ENCODE measurements around the gene NR6A1. TPM values are rescaled to one million over a fixed set of nuclear protein-coding genes. Genes with fewer than 3 reads are reported as not detected.
A peak's percentile ranks its signal among the peaks of the same experiment; 100 is the strongest.

Gene NR6A1
- total and polyA plus RNA-seq, 10 donors: 0.14 to 3.7 (median 1.9) TPM

- 56 to 80% (median 69%) methylated on average over 10 to 19 of the region's 19 CpGs for WGBS, 5 donors
- H3K27me3 ChIP-seq (replicated peaks in 1 of 7): peaks cover 0 to 23% (median 0%) of the 10 kb centered on the region in 7 donors
- TF ChIP-seq POLR2AphosphoS5 (IDR thresholded peaks at IDR 0.05): peak in 2 of 3 donors; percentile 58 to 69
- TF ChIP-seq POLR2A (IDR thresholded peaks at IDR 0.05): no peak
- TF ChIP-seq, protein P1, sequence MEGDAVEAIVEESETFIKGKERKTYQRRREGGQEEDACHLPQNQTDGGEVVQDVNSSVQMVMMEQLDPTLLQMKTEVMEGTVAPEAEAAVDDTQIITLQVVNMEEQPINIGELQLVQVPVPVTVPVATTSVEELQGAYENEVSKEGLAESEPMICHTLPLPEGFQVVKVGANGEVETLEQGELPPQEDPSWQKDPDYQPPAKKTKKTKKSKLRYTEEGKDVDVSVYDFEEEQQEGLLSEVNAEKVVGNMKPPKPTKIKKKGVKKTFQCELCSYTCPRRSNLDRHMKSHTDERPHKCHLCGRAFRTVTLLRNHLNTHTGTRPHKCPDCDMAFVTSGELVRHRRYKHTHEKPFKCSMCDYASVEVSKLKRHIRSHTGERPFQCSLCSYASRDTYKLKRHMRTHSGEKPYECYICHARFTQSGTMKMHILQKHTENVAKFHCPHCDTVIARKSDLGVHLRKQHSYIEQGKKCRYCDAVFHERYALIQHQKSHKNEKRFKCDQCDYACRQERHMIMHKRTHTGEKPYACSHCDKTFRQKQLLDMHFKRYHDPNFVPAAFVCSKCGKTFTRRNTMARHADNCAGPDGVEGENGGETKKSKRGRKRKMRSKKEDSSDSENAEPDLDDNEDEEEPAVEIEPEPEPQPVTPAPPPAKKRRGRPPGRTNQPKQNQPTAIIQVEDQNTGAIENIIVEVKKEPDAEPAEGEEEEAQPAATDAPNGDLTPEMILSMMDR (IDR thresholded peaks at IDR 0.05 in 8 of 11, conservative IDR thresholded peaks at IDR 0.05 in 3 of 11): no peak
- peaks cover 2 to 92% (median 50%) of the 10 kb centered on the region in 6 donors for H3K4me1 ChIP-seq
- H3K4me3 ChIP-seq: no peak overlapping the region
- intact Hi-C loops (cut with DNase I; ENCODE audit: low total_unique reads): loop anchor here (10.0 kb wide), 1 partner anchor 68 kb away; no protein-coding TSS in a partner anchor
- H3K9me3 ChIP-seq: no peaks in the 10 kb centered on the region
- DNase-seq: no peak
- H3K27ac ChIP-seq: peak overlapping the region in 5 of 8 donors; percentile 40 to 89 (median 71)
- peaks cover 0 to 21% (median 0%) of the 10 kb centered on the region in 6 donors for H3K36me3 ChIP-seq
Observed at GRCh38 chr9:124492818-124493217, 278.3 kb downstream of the NR6A1 start.

DNA sequence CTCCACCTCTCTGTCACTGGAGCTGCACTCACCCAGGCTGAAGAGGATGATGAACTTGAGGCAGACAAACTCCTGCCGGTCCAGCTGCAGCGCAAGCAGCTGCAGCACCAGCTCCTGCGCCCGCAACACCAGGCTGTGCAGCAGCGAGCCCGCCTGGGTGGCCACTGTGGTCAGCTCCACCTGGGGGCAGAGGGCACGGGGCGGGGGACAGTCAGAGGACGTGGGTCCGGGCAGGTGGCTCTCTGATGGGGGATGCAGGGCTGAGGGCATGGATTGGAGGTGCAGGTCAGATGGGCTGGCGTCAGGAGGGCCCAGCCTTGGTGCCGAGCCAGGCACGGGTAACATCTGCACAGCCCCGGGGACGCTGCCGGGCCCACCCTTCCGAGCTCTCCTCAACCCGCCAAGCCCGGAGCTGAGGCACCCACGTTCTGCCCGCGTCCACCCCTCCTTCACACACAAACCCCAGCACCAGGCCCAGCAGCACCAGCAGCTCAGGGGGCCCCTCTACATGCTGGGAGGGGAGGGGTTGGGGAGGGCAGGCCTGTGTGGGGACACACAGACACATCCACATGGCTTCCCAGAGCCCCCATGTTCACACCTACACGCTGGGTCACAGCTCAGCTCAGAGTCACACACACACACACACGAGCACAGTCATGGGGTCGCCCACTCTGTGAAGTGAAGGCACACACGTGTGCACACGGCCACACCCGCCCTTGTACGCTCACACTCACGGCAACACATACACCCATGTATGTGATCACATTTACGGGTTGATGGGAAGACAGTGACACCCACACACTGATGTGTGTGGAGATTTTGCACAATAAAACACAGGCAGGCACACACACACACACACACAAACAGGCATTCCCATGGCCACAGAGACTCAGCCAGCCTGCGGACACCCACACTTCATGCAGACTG is 279.8 kb downstream of the NR6A1 start:
- Histone ChIP-seq H3K36me3 (peaks cover 0 to 21% (median 0%) of the 10 kb centered on the region in 6 donors), H3K4me1 (peaks cover 6 to 92% (median 49%) of the 10 kb centered on the region in 6 donors), H3K27me3 (replicated peaks in 1 of 7) (peaks cover 0 to 38% (median 7%) of the 10 kb centered on the region in 7 donors), H3K9me3 (no peaks in the 10 kb centered on the region), H3K4me3 (no peak overlapping the region), H3K27ac (peak overlapping the region in 3 of 8 donors; percentile 71 to 89 (median 85))
- TF ChIP-seq POLR2A (IDR thresholded peaks at IDR 0.05): no peak
- TF ChIP-seq POLR2AphosphoS5 (IDR thresholded peaks at IDR 0.05): peak; percentile 7 to 58 (median 53)
- intact Hi-C loops (cut with DNase I; ENCODE audit: low total_unique reads): loop anchor here (10.0 kb wide), 1 partner anchor 67 kb away; no protein-coding TSS in a partner anchor
- WGBS, 5 donors: 75 to 88% (median 82%) methylated on average over 4 to 32 of the region's 32 CpGs
- no peak for DNase-seq

GRCh38 chr9:124490004-124490403 is 281.1 kb downstream of the NR6A1 start:
- H3K4me1 ChIP-seq: peaks cover 5 to 87% (median 45%) of the 10 kb centered on the region in 6 donors
- intact Hi-C loops (cut with DNase I; ENCODE audit: low total_unique reads): loop anchor here (10.0 kb wide), 1 partner anchor 65 kb away; no protein-coding TSS in a partner anchor
- 73 to 83% (median 79%) methylated on average over 2 of the region's 2 CpGs for WGBS, 5 donors
- no peaks in the 10 kb centered on the region for H3K9me3 ChIP-seq
- H3K27me3 ChIP-seq (replicated peaks in 1 of 7): peaks cover 0 to 47% (median 8%) of the 10 kb centered on the region in 7 donors
- H3K27ac ChIP-seq: peak overlapping the region in 5 of 8 donors; percentile 6 to 72 (median 55)
- H3K4me3 ChIP-seq: no peak overlapping the region
- no peak for TF ChIP-seq POLR2A (IDR thresholded peaks at IDR 0.05)
- TF ChIP-seq POLR2AphosphoS5 (IDR thresholded peaks at IDR 0.05): peak in 1 of 3 donors; percentile 27
- TF ChIP-seq, protein P1 (IDR thresholded peaks at IDR 0.05 in 8 of 11, conservative IDR thresholded peaks at IDR 0.05 in 3 of 11): no peak
- peaks cover 0 to 28% (median 0%) of the 10 kb centered on the region in 6 donors for H3K36me3 ChIP-seq
- DNase-seq: no peak

DNA sequence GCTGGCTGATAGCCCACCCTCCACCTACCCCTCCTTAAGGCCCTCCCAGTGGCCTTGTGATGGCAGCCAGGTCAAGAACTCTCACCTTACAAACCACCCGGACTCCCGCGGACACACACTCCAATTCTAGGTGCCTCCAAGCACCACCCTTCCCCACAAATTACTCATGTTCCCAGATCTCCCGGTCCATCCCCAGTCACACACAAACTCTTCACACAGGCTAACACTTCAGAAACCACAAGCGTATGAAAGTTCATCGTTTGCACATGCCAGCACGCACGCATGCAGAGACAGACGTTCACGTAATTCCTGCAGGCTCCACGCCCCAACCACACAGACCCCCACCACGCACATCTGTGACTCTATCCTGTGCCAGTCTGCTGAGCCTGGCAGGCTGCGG is 281.9 kb downstream of the NR6A1 start:
- H3K36me3 ChIP-seq: peaks cover 0 to 32% (median 0%) of the 10 kb centered on the region in 6 donors
- no peak overlapping the region for H3K4me3 ChIP-seq
- peak overlapping the region in 5 of 8 donors; percentile 9 to 72 (median 63) for H3K27ac ChIP-seq
- H3K9me3 ChIP-seq: no peaks in the 10 kb centered on the region
- DNase-seq: no peak
- 59 to 80% (median 72%) methylated on average over 13 of the region's 13 CpGs for WGBS, 5 donors
- intact Hi-C loops (cut with DNase I; ENCODE audit: low total_unique reads): no loop called here
- TF ChIP-seq POLR2A (IDR thresholded peaks at IDR 0.05): no peak
- TF ChIP-seq, protein P1 (IDR thresholded peaks at IDR 0.05 in 8 of 11, conservative IDR thresholded peaks at IDR 0.05 in 3 of 11): no peak
- peak in 2 of 3 donors; percentile 6 to 34 for TF ChIP-seq POLR2AphosphoS5 (IDR thresholded peaks at IDR 0.05)
- H3K27me3 ChIP-seq (replicated peaks in 1 of 7): peaks cover 0 to 47% (median 8%) of the 10 kb centered on the region in 7 donors
- peaks cover 5 to 79% (median 39%) of the 10 kb centered on the region in 6 donors for H3K4me1 ChIP-seq
